ENCODE results near the gene ST6GALNAC4.

ST6GALNAC4 gene

DNA sequence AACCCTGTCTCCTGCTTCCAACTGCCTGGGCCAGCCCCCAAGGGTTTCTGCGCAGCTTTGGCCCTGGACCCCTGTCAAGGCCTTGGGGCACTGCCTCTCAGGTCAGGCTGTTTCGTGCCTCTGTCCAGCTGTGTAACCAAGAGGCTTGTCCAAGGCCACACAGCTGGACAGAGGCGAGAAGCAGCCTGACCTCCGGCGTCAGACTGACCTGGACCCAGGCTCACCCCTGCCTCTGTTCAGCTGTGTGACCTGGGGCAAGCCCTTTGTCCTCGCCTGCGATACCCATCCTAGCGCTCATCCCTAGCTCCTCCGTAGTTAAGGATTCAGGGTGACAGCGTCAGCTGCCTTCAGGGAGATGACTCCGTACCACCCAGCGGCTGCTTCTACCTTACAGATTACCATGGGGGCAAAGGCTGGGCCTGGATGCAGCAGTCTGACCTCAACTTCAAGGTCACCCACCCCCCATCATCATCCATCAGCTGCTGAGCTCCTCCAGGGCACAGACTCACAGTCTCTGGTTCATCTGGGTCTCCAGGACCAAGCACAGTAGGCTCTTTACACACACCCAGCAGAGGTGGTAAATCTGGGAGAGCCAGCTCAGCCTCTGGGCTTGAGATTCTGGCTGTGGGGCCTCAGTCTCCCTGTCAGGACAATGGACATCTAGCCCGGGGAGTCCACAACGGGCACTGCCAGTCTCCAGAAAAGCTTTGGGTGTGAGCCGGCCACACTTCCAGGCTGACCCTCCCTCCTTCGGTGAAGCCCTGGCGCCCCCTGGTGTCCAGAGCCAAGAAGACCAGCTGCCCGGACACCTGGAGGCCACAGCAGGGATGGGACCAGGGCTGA, 47.3 kb downstream of the ST6GALNAC4 start:
- peak; percentile 84 for DNase-seq

DNA sequence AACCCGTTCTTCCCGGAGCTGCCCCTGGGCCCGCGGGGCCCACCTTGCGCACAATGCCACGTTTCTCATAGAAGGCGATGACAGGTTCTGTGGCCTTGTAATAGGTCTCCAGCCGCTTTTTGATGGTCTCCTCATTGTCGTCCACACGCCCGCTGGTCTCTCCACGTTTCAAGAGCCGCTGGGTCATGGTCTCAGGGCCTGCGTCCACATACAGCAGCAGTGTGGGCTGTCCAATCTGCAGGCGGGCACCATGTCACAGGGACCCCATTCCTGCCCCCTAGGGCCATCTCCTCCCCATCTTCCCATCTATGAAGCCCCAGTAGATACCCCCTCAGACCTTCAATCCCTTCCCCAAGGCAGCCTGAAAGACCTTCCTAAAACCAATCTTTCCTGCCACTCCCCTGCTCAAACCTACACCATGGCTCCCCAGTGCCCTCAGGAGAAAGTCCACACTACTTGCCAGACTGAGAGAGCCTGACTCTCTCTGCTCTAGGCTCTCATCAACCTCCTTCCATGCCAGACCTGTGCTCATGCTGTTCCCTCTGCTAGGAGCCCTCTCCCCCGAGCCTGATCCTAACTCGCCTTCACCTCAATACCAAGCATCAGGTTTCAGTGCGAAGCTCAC, 48.5 kb downstream of the ST6GALNAC4 start:
- DNase-seq: no peak

- DNase-seq: no peak
These were observed 49.2 kb downstream of the ST6GALNAC4 start for GRCh38 chr9:127867356-127868277.

DNA sequence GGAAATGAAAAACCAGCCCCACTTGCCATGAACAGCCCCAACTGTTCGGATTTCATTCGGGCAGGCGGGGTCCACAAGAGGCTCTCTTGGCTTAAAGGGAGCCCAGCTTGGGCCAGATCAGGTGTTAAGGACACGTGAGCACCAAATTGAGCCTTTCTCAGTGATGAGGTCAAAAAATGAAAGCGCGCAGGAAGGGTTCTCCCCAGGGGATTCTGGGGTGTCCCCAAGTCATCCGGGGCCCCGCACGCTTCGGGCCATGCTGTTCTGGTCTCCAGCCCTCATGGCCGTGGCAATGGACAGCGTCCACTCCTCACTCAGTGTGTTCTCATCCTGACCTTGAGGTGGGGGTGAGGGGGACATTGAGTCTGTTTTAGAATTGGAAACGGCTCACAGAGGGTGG, 50.3 kb downstream of the ST6GALNAC4 start:
- no peak for DNase-seq

GRCh38 chr9:127865645-127866464, 51.0 kb downstream of the ST6GALNAC4 start:
- DNase-seq: peak; percentile 27

DNA sequence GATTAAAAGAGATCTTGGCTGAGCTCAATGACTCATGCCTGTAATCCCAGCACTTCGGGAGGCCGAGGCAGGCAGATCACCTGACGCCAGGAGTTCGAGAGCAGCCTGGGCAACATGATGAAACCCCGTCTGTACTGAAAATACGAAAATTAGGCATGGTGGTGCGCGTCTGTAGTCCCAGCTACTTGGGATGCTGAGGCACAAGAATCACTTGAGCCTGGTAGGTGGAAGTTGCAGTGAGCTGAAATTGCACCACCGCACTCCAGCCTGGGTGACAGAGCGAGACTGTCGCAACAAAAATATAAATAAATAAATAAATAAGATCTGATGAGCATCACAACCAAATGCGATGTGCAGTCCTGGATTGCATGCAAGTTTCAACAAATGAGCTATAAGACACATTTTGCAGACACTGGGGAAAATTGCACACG, 53.6 kb downstream of the ST6GALNAC4 start:
- no peak for DNase-seq

DNA sequence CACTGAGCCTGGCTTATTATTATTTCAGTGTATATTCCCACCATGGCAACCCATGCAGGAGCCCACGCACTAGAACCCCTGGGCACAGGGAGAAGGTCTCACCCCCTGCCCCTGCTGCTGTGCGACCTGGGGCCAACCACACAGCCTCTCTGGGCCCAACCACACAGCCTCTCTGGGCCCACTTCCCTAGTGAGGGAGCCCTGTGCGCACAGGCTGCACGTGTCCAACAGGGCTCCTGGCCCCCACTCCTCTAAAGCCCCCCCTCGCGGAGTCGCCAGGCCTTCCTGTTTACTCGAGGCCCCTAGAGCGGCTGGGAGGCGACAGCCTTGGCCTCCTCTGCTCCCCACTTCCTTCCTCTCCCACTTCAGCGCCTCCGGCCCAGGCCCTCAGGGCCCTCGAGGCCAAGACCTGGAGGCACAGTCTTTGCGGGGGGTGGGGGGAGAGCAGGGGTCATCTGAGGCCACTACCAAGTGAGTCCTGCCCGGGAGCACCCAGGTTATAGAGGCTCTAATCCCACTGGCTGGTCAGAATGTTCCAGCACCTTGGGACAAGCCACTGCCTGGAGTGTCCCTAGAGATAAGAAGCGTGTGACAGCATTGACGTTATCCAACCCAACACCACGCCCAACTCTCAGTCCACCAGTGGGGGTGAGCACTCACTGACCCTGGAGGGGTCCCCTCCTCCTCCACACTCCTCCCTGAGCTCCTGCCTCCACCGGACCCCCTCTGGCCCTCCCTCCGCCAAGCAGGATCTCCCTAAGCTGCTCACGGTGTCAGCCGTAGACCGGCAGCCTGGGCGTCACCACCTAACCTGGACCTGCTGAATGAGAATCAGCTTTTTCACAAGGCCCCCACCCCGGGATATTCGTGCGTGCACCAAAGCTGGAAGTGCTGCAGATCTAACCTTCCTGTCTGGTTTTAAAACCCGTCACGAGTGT, 54.5 kb downstream of the ST6GALNAC4 start:
- peak; percentile 36 for DNase-seq

- no peak for DNase-seq
These were observed 56.1 kb downstream of the ST6GALNAC4 start for GRCh38 chr9:127860779-127861178.

GRCh38 chr9:127860260-127860659, 56.6 kb downstream of the ST6GALNAC4 start:
- DNase-seq: no peak

GRCh38 chr9:127858041-127858512, 58.8 kb downstream of the ST6GALNAC4 start:
- DNase-seq: no peak
